HG03175 (cell line): Measurements from ENCODE around the gene ABCB9.
"Not testable (repeated sequence)": the region's sequence is repeated elsewhere in the genome, so short reads cannot be mapped to it uniquely, and the experiment has no call there.

ENCODE experiments used
- ATAC-seq: cut with Tn5 transposase; IDR thresholded peaks from one replicate; pipeline ENCODE4 v1.9.1; 2021; ENCODE audit warnings: mild to moderate bottlenecking, moderate library complexity; ENCODE audit not compliant: unreplicated experiment

The ABCB9 gene

DNA sequence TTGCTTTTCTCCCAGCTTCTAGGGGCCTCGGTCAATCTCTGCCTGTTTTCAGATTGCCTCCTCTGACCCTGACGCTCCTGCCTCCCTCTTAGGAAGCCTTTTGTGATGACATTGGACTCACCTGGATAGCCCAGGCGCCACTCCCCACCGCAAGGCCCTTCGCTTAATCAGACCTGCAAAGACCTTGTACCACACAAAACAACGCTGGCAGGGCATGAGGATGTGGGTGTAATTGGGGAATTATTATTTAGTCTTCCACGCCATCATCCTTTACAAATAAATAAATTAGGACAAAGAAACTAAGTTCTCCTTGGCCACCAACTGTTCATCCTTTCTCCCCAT lies 62.6 kb downstream of the ABCB9 start:
- ATAC-seq = no peak

DNA sequence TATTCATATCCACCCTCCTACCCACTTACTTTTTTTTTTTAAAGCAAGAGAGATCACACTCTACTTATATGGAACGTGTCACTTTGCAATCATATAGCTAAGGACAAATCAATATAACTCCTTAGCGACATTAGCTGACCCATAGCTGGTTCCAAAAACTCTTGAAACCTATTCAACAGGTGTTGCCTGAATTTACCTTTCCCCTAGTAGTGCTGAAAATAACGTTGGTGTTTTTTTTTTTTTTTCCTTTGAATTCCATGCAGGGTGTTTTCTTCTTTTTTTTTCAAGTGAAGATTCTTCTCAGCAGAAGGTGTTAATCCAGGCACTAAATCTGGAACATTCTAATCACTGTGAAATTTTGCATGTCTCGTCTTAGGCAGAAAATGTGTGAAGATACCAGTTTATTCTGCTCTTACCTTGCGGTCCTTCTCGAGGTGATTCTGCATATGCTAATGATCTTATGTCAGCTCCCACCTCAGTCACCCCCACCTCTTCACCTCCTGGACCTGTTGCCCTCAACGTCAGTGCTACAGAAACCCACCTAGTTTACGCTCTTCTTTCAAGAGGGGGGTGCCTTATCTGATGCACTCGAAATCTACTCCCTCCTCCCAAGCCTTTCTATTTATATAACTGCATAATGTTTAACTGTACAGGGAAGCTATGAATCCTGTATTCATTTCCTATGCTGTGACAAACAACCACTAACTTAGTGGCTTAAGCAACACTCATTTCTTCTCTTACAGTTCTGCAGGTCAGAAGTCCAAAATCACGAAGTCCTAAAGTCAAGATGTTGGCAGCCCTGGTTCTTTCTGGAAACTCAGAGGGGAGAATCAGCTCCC lies 63.2 kb downstream of the ABCB9 start:
- no peak for ATAC-seq

DNA sequence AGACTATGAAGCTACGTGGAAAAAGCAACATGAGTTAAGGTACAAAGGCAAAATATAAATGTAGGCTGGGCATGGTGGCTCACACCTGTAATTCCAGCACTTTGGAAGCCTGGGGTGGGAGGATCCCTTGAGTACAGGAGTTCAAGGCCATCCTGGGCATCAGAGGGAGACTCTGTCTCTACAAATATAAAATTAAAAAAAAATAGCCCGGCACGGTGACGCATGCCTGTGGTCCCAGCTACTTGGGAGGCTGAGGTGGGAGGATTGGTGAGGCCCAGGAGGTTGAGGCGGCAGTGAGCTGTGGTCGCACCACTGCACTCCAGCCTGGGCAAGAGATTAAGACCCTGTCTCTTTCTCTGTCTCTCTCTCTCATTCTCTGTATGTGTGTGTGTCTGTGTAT lies 66.4 kb downstream of the ABCB9 start:
- no peak for ATAC-seq

DNA sequence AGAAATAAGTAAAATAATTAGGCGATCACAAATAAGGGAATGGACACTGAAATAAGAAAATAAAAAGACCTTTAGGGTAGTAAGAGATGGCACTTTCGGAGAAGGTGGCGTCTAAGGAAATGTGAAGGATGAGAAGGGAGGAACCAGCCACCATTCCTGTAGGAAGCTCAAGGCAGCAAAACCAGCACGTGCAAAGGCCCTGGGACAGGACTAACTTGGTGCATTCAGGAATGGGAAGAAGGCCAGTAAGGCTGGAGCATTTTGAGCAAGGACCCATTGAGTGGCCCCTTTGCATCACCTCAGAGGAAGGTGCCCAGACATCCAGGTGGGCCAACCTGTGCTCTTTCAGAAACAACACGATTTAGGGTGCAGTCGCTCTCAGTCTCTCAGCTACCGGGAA lies 69.6 kb downstream of the ABCB9 start:
- no peak for ATAC-seq

DNA sequence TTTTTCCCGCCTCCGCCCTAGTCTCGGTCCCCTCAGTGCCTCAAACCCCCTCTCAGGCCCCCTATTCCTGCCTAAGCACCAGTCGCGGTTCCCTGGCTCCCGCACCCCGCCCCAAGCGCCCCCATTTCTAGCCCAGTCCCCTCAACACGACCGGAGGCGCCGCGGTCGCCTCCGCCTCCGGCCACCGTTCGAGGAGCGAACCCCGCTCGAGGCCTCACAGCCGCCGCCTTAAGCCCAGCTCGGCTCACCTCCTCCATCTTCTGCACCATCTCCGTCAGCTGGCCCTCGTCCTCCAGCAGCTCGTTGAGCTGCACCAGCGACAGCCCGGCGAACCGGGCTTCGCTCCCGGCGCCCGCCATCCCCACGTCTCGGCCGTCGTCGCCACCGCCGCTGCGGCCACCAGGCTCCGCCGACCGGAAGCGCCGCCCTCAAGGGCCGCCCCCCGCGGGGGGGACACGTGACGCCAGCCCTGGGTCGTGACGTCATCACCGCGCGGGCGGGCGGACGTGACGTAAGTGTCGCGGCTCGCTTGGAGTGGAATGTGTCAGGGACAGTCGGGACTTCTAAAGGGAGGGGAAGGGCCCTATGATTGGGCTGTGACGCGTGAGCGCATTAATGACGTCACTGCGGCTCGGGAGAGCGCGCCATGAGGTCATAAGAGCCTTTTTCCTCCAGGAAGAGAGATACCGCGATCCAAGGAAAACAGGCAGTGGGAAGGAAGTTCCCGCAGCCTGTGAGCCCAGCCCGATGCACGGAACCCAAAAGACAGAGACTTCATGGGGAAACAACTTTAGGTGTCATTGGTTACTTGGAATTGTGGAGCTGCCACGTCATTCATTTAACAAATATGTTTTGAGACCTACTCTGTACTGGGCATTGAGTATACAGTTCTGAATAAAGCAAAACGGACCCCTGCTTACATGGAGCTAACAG lies 70.3 kb downstream of the ABCB9 start, which contains the start of gene VPS37B:
TSS of gene VPS37B (minus strand) at position 421 of the 933 bp plus-strand sequence. CDS start at position 359, 62 bp downstream.
- no peak for ATAC-seq

DNA sequence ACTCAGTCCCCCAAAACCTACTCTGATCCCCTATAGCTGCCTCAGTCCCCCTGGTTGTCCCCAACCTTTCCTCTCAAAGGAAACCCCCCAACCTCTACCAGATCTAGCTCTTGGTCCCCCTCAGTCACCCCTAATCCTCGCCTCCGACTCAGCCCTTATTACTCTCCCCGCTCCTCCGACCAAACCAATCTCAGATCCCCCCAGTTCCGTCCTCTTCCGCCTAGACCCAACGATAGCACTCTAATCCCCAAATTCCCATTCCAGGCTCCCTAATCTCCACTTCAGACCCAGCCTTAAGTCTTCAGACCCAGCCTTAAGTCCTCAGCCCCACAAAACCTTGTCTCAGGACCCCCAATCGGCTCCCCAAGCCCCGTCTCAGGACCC lies 71.0 kb downstream of the ABCB9 start:
- no peak for ATAC-seq

DNA sequence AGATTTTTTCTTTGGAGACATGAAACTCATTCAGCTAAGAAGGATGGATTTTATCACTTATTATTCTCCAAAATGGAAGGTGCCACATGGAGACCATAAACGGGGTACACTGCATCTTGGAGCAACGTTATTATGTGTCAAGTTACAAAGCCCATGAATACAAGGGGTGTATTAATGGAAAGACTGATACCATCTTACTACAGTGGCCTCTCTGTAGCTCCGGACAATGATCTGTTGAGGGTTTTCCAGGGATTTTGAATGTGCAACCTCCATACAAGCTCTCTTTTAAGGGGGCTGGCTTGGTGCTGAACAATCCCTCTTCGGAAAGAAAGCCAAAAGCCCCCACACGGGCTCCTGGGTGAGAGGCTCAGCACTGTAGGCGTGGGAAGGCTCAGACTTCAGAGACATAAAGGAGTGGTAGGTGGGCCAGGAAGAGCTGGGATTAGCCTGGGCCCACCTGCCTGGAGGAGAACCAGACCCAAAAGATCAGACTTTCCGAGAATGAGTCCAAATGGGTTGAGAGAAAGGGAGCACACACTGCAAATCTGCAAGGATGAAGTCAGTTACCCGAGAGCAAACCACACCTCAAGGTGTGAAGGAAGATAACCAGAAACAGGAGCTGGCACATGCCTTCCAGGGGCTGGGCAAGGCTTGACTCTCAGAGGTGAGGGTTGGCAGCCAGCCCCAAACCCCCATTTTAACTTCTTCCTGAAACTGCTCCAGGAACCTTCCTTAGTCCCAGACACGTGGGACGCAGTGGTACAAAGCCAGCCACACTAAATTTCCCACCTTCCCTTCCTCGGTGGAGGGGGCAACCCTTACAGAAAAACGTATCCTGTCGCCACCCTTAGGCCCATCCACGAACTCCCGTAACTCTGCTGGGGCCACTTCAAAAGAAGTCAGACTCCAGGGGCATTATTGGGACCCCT lies 71.8 kb downstream of the ABCB9 start:
- no peak for ATAC-seq

DNA sequence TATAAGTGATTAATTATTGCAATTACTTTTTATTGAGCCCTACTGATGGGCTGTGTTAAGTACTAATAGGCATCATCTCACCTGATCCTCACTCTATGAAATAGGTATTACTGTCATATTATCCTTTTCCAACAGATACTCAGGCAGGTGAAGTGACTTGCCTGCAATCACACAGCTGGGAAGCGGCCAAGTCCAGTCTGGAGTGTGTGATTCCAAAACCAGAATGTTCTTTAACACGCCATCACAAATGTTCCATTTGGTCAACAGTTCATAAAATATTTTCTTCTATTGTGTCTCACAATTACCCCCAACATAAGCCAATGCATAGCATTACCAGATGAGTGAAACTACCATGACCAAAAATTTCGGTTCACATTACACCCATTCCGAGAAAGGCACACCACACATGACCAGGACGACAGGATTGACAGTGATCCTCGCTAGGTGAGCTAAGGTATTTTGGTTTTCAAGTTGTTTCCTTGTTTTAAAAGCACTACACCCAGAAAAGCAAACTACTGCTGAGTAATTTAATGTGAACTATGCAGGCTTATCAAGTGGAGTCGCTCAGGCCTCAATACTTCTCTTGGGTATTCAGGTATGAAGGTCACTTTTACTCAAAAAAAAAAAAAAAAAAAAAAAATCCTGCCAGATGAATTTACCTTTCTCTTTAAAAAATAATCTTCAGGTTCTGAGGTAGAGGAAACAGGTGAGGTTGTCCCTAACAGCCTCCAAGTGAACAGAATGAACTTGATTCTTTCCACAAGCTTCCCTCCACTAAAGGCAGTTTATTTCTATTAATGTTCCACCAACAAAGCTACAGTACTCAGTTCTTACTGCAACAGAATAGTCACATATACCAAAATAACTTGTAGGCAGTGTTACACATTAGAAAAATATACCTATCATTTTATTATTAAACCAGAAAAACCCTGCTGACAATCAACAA lies 72.8 kb downstream of the ABCB9 start:
- no peak for ATAC-seq

DNA sequence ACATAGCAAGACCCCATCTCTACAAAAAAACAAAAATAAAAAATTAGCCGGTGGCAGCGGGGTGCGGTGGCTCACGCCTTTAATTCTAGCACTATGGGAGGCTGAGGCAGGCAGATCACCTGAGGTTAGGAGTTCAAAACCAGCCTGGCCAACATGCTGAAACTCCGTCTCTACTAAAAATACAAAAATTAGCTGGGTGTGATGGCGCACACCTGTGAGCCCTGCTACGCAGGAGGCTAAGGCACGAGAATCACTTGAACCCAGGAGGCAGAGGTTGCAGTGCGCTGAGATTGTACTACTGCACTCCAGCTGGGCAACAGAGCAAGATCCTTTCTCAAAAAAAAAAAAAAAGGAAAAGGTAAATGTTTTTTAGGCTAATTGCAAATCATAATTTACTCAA lies 73.5 kb downstream of the ABCB9 start:
- not testable (repeated sequence) for ATAC-seq

DNA sequence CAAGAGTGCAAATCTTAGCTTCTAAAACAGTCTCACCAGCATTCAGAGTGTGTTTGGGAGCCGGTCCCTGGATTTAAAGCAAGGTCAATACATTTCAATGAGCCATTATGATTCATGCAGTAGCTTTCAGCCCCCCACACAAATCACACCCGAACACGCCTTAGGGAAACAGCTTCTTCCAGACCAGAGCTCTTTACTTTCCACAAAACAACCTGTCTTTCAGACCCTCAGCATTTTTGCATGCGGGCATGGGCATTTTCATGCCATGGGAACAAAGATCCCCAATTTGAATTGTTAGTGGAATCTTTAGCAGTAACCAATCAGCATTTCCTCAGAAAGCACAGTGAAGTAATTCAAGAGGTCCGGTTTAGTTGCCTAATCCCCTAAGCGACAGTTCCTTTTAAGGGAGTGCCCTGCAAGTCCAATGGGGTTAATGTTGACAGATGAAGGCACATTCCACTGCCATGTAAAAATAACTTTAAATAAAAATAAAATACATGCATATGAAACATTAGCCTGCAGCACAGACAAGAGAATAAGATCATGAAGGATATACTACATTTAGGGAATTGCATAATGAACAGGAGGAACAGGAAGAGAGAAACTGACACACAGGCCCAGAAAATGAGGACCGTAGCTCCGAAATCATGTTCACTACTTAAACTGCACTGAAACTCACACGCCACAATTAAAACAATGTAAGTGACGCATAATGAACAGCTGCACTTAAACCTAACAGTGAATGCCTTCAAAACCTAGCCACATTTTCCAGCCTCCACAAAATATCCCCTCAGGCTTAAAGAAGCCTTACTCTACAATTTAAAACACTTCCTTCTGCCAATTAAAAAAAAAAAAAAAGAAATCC lies 74.4 kb downstream of the ABCB9 start:
- ATAC-seq = no peak

DNA sequence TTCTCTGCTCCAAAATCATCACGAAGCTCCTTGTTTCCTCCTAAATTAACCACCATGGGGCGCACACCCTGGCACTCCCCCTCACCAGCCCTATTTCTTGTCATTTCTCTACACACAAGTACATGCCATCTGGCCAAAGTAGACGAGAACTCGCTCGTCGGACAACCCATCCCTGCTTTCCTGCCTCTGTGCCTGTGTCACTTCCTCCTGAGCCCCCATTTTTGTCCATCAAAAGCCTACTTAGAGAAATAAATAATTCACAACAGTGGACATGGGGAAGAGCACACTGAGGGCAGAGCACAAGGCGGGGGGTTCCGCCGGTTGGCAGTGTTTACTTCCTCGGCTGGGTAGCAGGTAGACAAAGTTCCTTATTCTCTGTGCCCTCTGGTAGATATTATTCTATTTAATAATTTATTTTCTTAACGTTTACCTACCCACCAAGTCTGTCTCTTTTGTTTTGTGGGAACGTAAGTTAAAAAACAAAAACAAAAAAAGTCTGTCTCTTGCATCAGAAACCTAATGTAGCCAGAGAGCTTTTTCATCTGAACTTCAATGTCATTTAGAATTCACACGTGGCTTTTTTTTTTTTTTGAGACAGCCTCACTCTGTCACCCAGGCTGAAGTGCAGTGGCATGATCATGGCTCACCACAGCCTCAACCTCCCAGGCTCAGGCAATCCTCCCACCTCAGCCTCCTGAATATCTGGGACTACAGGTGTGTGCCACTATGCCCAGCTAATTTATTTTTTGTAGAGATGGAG lies 76.3 kb downstream of the ABCB9 start:
- no peak for ATAC-seq

DNA sequence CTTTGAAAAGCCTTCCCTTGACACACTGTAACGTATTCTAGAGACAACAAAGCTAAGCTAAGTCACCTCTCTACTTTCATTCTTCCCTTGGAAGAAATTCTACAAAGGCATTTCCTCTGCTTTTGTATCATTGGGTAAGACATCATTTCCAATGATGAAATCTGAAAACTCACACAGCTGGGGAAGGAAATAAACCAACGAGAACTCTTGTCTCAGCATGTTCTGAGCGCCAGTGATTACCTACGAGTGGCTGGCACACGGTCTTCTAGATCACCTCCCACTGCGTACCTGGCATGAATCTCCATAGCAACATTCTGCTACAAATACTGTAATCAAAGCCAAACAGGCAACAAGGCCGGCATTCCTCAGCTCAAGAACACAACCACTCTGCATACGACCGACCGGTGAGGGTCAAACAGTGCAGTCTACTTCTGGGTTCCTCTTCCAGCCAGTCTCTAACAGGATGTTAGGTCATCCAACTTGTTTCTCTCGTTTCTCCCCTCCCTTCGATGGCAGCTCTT lies 78.0 kb downstream of the ABCB9 start:
- ATAC-seq = no peak

DNA sequence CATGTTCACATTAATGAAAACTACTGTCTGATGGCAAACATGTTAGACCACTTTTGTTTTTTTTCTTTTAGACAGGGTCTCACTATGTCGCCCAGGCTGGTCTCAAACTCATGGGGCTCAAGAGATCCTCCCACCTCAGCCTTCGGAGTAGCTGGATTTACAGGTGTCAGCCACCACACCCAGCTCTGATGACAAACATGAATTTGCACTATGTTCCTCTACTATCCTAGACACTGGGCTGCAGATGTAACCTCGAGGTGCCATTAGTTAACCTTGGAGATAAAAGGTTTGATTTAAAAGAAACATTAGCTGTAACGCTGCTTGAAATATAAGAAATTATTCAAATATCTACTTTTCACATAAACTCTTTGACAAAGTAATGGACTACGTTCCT lies 78.4 kb downstream of the ABCB9 start:
- peak; percentile 16 for ATAC-seq

DNA sequence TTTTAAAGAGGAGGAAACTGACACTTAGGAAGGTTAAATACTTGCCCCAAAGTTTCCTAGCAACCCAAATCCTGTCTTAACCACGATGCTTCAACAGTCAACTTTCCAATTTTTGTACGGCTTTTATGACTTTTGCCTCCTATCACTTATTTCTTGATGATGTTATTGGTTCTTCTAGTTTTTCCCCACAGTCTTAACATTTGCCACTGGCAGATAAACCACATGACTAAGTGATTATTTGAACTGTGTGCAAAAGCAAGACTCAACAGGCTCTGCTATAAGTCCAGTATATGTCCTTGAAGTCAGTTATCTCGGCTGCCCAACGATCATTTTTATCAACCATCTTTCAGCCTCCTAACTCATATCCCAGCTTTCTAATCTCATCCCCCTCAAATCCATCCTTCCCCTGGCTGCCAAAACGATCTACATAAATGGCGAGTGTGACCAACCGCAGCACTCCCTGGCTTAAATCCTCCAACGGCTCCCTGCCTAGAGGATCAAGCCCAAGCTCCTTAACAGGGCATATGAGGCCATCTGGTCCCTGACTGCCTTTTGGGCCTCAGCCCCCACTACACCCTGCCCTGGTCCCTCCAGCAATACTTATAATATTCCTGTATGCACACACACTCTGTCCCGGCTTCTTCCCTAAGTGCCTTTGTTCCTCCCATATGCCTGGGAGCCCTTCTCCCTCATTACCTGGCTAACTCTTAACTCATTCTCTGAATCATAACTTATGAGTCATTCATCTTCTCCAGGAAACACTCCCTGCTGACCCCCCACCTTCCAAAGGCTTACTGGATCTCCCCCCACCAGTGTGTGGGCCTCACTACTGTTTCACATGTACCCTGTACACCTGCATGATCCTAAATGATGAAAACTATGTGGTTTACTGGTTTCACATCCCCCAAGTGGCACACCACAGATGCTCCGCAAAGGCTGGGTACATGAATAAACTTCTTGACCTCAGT lies 79.1 kb downstream of the ABCB9 start:
- ATAC-seq = peak; percentile 79

DNA sequence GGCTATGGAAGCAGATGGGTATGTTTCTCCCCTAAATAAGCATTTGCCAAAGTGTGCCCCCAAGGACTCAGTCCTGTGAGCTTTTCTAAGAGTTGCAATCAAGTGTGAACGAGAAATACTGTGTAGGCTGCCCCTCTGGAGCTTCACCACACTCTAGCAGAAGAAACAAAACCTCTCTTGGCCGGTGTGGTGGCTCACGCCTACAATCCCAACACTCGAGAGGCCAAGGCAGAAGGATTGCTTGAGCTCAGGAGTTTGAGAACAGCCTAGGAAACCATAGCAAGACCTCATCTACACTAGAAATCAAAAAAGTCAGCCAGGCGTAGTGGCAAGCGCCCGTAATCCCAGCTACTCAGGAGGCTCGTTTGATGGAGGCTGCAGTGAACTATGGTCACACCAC lies 80.1 kb downstream of the ABCB9 start:
- ATAC-seq = no peak

DNA sequence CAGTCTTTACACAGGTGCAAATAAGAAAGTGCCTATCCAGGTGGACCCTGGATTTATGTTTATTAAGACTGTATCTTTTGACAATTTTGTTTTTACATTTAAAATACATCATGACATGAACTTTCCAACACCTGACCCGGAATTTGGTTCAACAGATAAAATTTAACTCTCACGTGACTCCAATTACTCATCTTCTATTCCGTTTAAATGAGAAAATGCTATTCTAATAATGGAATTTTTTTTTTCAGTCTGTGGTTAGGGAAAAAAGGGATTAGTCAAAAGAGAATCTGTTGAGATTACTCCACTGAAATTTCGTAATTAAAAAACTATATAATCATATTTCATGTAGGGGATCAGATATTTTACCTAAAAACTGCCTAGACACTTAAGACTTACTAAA lies 81.4 kb downstream of the ABCB9 start:
- no peak for ATAC-seq
